Mammary epithelial cell (primary cell): Measurements from ENCODE around the gene REXO1.

Experiments used
- CTCF ChIP-seq, 2 donors: IDR thresholded peaks in 1 of 2; conservative IDR thresholded peaks in 1 of 2; 2 replicates each; pipeline ENCODE4 v1.5.1; 2011 to 2012; ENCODE audit warnings: inconsistent platforms in 2 of 2, low read length in 2 of 2, mild to moderate bottlenecking in 2 of 2, control low read depth in 1 of 2, low read depth in 1 of 2; ENCODE audit not compliant: insufficient read depth in 1 of 2; ENCODE audit errors: extremely low read depth in 1 of 2
- EZH2 ChIP-seq: IDR thresholded peaks from 2 replicates; pipeline ENCODE4 v1.6.1; 2012; ENCODE audit warnings: low read length, inconsistent platforms, borderline replicate concordance

DNA sequence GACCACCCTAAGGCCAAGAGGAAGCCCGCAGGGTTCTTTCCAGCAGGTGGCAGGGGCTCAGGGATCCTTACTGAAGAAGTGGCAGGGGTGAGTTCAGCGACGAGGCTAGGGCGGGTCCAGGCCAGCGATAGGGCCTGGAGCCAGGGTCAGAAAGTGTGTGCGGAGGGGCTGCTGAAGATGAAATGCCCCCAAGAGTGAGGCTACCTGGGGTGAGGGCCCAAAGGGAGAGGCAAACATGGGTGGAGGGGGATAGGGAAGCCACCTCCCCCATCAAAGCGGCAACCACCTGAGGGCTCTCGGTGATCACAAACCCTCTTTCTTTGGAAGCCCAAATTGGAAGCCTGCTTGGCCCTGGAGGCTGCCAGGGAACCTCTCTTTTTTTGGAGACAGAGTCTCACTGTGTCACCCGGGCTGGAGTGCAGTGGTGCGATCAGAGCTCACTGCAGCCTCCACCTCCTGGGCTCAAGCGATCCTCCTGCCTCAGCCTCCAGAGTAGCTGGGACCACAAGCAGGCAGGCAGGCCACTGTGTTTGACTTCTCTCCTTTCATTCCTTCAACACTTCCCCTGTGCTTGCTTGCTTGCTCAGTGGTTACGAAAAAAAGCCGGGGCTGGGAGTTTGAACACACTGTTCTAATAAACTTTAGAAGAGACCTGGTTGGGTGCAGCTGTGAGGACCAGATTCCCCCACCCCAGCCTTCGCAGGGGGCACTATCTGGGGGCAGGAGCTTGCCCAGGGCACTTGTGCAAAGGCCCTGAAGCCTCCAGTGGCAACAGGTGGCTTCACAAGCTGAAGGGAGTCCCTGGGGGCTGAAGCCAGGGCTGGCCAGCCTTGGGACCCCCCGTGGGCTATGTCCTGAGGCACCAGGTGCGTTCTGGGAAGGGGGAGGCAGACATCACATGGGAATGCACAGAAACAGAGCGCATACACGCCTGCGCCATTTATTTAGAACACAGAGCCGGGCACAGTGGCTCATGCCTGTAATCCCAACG is 34.8 kb downstream of the REXO1 start:
- no peak for TF ChIP-seq CTCF (conservative IDR thresholded peaks at IDR 0.05 in 1 of 2, IDR thresholded peaks at IDR 0.05 in 1 of 2; ENCODE audit: extremely low read depth in 1 of 2, insufficient read depth in 1 of 2, low read depth in 1 of 2, low read length in 2 of 2)
- no peak for TF ChIP-seq EZH2
